ENCODE data around the gene CEP89. TPM values are rescaled to one million over a fixed set of nuclear protein-coding genes. Genes with fewer than 3 reads are reported as not detected.
A peak's percentile ranks its signal among the peaks of the same experiment; 100 is the strongest.
"Not testable (repeated sequence)": the region's sequence is repeated elsewhere in the genome, so short reads cannot be mapped to it uniquely, and the experiment has no call there.

Gene CEP89
- total RNA-seq, 1 donor from 2014 or later, result 7.1 TPM

DNA sequence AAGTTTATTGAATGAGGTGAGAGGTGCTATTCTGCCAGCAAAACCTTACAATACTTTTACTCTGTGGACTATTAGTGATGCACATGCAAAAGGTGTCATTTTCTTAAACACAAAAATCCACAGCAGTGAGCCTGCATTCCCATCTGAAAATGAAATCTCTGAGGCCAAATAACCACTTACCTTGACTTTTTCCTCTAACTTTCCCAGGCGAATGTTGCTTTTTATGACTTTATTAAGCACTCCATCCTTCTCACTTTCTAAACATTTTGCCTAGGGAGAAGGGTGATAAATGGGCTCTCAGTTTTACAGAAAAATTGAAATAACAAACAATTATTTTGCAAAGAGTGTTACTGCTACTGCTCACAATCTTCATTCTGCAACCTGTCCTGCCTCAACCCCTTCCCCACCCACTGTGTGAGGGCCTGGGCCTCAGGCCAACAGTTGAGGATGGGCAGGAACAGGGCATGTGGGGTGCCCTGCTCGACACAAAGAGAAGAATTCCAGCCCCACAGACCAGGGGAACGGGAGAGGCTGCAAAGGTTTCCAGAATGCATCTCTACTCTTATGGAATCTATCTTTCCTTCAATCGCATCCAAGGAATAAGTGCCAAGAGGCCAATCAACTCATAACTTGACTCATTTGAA is 84.1 kb downstream of the CEP89 start:
- DNase-seq (ENCODE audit: low spot score in 2 of 2), result peak in 1 of 2 donors; percentile 13
- H3K27ac ChIP-seq, result no peak overlapping the region
- H3K9me3 ChIP-seq, result peaks cover 0 to 16% of the 10 kb centered on the region in 2 donors
- intact Hi-C loops (cut with DNase I), result no loop called here
- H3K36me3 ChIP-seq, result peaks cover 33 to 55% of the 10 kb centered on the region in 2 donors
- H3K4me1 ChIP-seq, result no peaks in the 10 kb centered on the region
- H3K27me3 ChIP-seq, result no peaks in the 10 kb centered on the region
- H3K4me3 ChIP-seq, result no peak overlapping the region
- TF ChIP-seq, protein P1, sequence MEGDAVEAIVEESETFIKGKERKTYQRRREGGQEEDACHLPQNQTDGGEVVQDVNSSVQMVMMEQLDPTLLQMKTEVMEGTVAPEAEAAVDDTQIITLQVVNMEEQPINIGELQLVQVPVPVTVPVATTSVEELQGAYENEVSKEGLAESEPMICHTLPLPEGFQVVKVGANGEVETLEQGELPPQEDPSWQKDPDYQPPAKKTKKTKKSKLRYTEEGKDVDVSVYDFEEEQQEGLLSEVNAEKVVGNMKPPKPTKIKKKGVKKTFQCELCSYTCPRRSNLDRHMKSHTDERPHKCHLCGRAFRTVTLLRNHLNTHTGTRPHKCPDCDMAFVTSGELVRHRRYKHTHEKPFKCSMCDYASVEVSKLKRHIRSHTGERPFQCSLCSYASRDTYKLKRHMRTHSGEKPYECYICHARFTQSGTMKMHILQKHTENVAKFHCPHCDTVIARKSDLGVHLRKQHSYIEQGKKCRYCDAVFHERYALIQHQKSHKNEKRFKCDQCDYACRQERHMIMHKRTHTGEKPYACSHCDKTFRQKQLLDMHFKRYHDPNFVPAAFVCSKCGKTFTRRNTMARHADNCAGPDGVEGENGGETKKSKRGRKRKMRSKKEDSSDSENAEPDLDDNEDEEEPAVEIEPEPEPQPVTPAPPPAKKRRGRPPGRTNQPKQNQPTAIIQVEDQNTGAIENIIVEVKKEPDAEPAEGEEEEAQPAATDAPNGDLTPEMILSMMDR (IDR thresholded peaks at IDR 0.05), result no peak

DNA sequence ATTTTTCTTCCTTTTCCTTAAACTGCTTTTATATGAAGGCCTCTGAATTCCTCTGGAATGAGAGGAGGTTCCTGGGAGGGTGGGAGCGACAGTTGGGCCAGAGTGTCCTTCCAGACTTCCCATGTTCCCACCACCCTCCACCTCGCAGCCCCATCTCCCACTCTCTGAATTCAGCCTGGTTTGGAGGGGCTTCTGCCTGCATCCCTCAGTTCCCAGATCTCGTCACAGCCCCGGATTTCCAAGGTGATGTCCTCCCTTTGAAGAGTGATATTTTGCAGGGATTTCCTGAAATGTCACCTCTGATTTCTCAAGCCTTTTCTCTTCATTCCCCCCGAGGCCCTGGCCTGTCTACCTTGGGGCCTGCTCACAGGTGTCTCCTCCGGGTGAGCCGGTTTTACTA is 85.5 kb downstream of the CEP89 start:
- TF ChIP-seq, protein P1 (IDR thresholded peaks at IDR 0.05), result no peak
- Histone ChIP-seq H3K27ac (no peak overlapping the region), H3K4me1 (no peaks in the 10 kb centered on the region), H3K4me3 (no peak overlapping the region), H3K27me3 (no peaks in the 10 kb centered on the region), H3K9me3 (peaks cover 0 to 3% of the 10 kb centered on the region in 2 donors), H3K36me3 (peaks cover 31 to 42% of the 10 kb centered on the region in 2 donors)
- peak in 1 of 2 donors; percentile 24 for DNase-seq (ENCODE audit: low spot score in 2 of 2)
- intact Hi-C loops (cut with DNase I), result no loop called here

DNA sequence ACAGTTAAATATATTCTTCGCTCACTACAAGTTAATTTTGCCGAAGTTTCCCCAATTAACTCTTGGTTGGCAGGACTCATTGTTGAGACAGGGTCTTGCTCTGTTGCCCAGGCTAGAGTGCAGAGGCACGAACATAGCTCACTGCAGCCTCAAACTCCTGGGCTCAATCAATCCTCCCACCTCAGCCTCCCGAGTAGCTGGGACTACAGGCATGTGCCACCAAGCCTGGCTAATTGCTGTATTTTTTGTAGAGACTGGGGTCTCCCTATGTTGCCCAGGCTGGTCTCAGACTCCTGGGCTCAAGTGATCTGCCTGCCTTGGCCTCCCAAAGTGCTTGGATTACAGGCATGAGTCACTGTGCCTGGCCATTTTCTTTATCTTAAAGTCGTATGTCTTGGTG is 86.5 kb downstream of the CEP89 start:
- H3K4me1 ChIP-seq, H3K4me3 ChIP-seq: not testable (repeated sequence)

DNA sequence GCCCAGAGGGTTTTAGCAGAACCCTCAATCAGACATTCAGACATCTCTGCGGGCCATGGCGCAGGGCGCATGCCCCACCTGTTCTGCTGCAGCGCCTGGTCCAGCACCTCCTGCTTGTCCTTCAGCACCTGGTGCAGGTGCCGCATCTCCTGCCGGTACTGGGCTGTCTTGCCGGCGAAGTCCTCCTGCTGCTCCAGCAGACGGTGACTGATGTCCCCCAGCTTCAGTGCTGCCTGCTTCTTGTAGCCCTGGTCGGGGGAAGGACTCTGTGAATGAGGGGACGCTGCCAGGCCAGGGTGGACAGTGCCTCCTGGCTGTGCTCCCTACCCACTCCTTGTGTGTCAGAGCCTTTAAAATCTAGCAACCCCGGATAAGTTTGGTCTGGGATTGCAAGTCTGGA is 90.0 kb downstream of the CEP89 start:
- Histone ChIP-seq H3K36me3 (peaks cover 5 to 45% of the 10 kb centered on the region in 2 donors), H3K27ac (no peak overlapping the region), H3K9me3 (no peaks in the 10 kb centered on the region), H3K4me3 (no peak overlapping the region), H3K4me1 (no peaks in the 10 kb centered on the region), H3K27me3 (no peaks in the 10 kb centered on the region)
- DNase-seq (ENCODE audit: low spot score in 2 of 2), result no peak
- TF ChIP-seq, protein P1 (IDR thresholded peaks at IDR 0.05), result no peak
- intact Hi-C loops (cut with DNase I), result no loop called here

More for the DNA sequence above, 86.5 kb downstream of the CEP89 start:
- intact Hi-C loops (cut with DNase I); H3K9me3 ChIP-seq; H3K27ac ChIP-seq; H3K27me3 ChIP-seq; DNase-seq (ENCODE audit: low spot score in 2 of 2): not testable (repeated sequence)
- peaks cover 21 to 33% of the 10 kb centered on the region in 2 donors for H3K36me3 ChIP-seq

DNA sequence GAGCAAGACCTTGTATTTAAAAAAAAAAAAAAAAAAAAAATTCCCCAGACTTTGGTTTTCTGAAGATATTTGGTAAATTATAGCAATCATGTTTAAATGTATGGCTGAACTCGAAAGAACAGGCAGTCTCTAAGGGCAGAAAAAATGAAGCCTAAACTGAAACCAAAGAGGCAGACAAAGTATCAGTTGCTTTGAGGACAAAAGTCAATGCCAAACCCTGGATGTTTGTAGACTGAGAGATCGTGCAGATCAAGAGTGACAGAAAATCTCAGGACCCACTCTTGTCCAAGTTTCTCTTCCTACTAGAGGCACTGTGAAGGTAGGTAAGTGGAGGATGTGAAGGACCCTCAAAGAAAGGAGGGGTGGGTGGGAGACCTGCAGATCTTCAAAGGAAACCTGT is 91.1 kb downstream of the CEP89 start:
- H3K4me3 ChIP-seq, result no peak overlapping the region
- TF ChIP-seq, protein P1 (IDR thresholded peaks at IDR 0.05), result no peak
- no peak overlapping the region for H3K27ac ChIP-seq
- DNase-seq (ENCODE audit: low spot score in 2 of 2), result no peak
- H3K9me3 ChIP-seq, result no peaks in the 10 kb centered on the region
- no peaks in the 10 kb centered on the region for H3K4me1 ChIP-seq
- intact Hi-C loops (cut with DNase I), result no loop called here
- no peaks in the 10 kb centered on the region for H3K27me3 ChIP-seq
- peaks cover 5 to 46% of the 10 kb centered on the region in 2 donors for H3K36me3 ChIP-seq

DNA sequence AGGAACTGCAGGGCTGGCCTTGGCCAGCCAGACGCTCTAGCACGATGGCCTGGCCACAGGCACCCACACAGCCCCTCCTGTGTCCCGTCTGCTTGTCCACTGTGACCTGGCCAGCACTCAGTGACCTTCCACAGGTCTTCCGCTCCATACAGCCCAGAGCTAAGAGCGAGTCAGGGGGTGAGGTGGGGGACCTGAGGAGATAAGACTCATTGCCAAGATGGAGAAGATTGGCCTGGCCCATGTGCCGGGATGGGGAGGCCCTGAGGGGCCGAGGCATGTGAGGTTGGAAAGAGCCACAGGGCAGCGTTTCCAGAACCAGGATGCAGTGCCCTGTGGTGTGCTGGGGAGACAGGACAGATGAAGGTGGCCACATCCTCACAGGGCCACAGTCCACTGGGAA is 92.0 kb downstream of the CEP89 start:
- Histone ChIP-seq H3K27me3 (no peaks in the 10 kb centered on the region), H3K27ac (no peak overlapping the region), H3K9me3 (no peaks in the 10 kb centered on the region), H3K4me1 (no peaks in the 10 kb centered on the region), H3K36me3 (peaks cover 5 to 46% of the 10 kb centered on the region in 2 donors), H3K4me3 (no peak overlapping the region)
- no peak for DNase-seq (ENCODE audit: low spot score in 2 of 2)
- intact Hi-C loops (cut with DNase I), result no loop called here
- TF ChIP-seq, protein P1 (IDR thresholded peaks at IDR 0.05), result no peak
